COLO829 (cell line): ENCODE results near the gene DIPK1A.

Experiments
- DNase-seq: peaks from one replicate; pipeline ENCODE4 v3.0.0; 2012; ENCODE audit warnings: low spot score

Gene DIPK1A

GRCh38 chr1:92961131-92961895 is at the start of gene DIPK1A:
DIPK1A (minus strand) TSS chr1:92961462; CDS start chr1:92961429, 33 bp downstream.
- DNase-seq = no peak

- no peak for DNase-seq
Observed at GRCh38 chr1:93007941-93008577, 46.8 kb upstream of the DIPK1A start.

GRCh38 chr1:93005252-93005598 is 44.0 kb upstream of the DIPK1A start:
- DNase-seq = no peak

GRCh38 chr1:93004566-93005251 is 43.4 kb upstream of the DIPK1A start:
- no peak for DNase-seq

GRCh38 chr1:93003981-93004380 is 42.7 kb upstream of the DIPK1A start:
- DNase-seq = no peak

- no peak for DNase-seq
Observed at GRCh38 chr1:93002781-93003180, 41.5 kb upstream of the DIPK1A start.

GRCh38 chr1:93001893-93002292 is 40.6 kb upstream of the DIPK1A start:
- no peak for DNase-seq

GRCh38 chr1:93000751-93001175 is 39.5 kb upstream of the DIPK1A start:
- no peak for DNase-seq

GRCh38 chr1:93000291-93000690 is 39.0 kb upstream of the DIPK1A start:
- DNase-seq = no peak

GRCh38 chr1:92998821-92999220 is 37.6 kb upstream of the DIPK1A start:
- DNase-seq = no peak

GRCh38 chr1:92995441-92996430 is 34.5 kb upstream of the DIPK1A start:
- DNase-seq = no peak

GRCh38 chr1:92994105-92994712 is 32.9 kb upstream of the DIPK1A start:
- DNase-seq = peak; percentile 66

GRCh38 chr1:92993581-92993980 is 32.3 kb upstream of the DIPK1A start:
- no peak for DNase-seq

GRCh38 chr1:92992877-92993276 is 31.6 kb upstream of the DIPK1A start:
- DNase-seq = no peak

GRCh38 chr1:92992054-92992453 is 30.8 kb upstream of the DIPK1A start:
- no peak for DNase-seq

GRCh38 chr1:92990828-92991227 is 29.6 kb upstream of the DIPK1A start:
- no peak for DNase-seq

GRCh38 chr1:92989936-92990583 is 28.8 kb upstream of the DIPK1A start:
- no peak for DNase-seq

- DNase-seq = no peak
Observed at GRCh38 chr1:92989253-92989652, 28.0 kb upstream of the DIPK1A start.

- DNase-seq = no peak
Observed at GRCh38 chr1:92987462-92987861, 26.2 kb upstream of the DIPK1A start.

- no peak for DNase-seq
Observed at GRCh38 chr1:92985101-92985500, 23.8 kb upstream of the DIPK1A start.
